Duodenal mucosa (tissue), 2 donors: ENCODE results near the gene FAM13A.

Experiments
- H3K27ac ChIP-seq: one replicate; pipeline ENCODE4 v1.7.0; 2013; ENCODE audit warnings: low read depth, low read length
- H3K27me3 ChIP-seq, 2 donors: one replicate each; pipeline ENCODE4 v1.7.0; 2013; ENCODE audit warnings: low read length in 2 of 2, control low read depth in 1 of 2; ENCODE audit not compliant: insufficient read depth in 2 of 2, control insufficient read depth in 1 of 2
- H3K36me3 ChIP-seq, 2 donors: one replicate each; pipeline ENCODE4 v1.7.0; 2013; ENCODE audit warnings: low read length in 2 of 2, control low read depth in 1 of 2; ENCODE audit not compliant: insufficient read depth in 2 of 2, control insufficient read depth in 1 of 2
- H3K4me1 ChIP-seq, 2 donors: one replicate each; pipeline ENCODE4 v1.7.0; 2013; ENCODE audit warnings: low read length in 2 of 2, control low read depth in 1 of 2; ENCODE audit not compliant: insufficient read depth in 2 of 2, control insufficient read depth in 1 of 2
- H3K4me3 ChIP-seq, 2 donors: one replicate each; pipeline ENCODE4 v1.7.0; 2013; ENCODE audit warnings: low read length in 2 of 2, low read depth in 1 of 2
- H3K9ac ChIP-seq, 2 donors: one replicate each; pipeline ENCODE4 v1.7.0; 2013; ENCODE audit warnings: low read length in 2 of 2, low read depth in 1 of 2
- H3K9me3 ChIP-seq, 2 donors: one replicate each; pipeline ENCODE4 v1.7.0; 2013; ENCODE audit warnings: low read length in 2 of 2, control low read depth in 1 of 2; ENCODE audit not compliant: control insufficient read depth in 1 of 2

Gene FAM13A

GRCh38 chr4:88799900-88800299 is 257.1 kb downstream of the FAM13A start:
- Histone ChIP-seq H3K4me3 (no peak overlapping the region), H3K9ac (no peak overlapping the region), H3K27me3 (no peaks in the 10 kb centered on the region), H3K4me1 (peaks cover 14 to 28% of the 10 kb centered on the region in 2 donors), H3K9me3 (no peaks in the 10 kb centered on the region), H3K36me3 (peaks cover 0 to 17% of the 10 kb centered on the region in 2 donors), H3K27ac (no peak overlapping the region)

DNA sequence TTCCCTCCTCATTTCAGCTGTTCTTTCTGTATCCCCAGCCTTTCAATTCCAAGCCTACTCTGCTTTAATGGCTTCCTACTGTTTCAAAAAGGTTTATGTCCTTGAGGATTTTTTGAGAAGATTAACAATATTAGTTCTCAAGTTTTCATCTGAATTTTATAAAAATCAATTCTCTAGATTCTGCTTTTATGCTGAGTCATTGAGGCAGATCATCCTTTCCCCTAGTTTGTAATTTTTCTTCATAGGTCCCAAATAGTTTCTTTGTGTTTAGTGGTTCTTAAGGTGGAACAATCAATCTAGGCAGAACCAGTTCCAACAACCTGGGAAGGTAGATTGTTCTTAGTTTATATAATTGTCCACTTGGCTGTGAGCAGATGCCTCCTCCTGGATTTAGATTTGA is 259.3 kb downstream of the FAM13A start:
- Histone ChIP-seq H3K4me1 (peaks cover 12 to 19% of the 10 kb centered on the region in 2 donors), H3K9ac (no peak overlapping the region), H3K36me3 (peaks cover 0 to 16% of the 10 kb centered on the region in 2 donors), H3K27me3 (no peaks in the 10 kb centered on the region), H3K9me3 (no peaks in the 10 kb centered on the region), H3K4me3 (no peak overlapping the region), H3K27ac (no peak overlapping the region)

GRCh38 chr4:88796545-88796944 is 260.4 kb downstream of the FAM13A start:
- H3K27me3 ChIP-seq, result no peaks in the 10 kb centered on the region
- H3K27ac ChIP-seq, result no peak overlapping the region
- no peak overlapping the region for H3K9ac ChIP-seq
- H3K9me3 ChIP-seq, result no peaks in the 10 kb centered on the region
- H3K36me3 ChIP-seq, result peaks cover 0 to 8% of the 10 kb centered on the region in 2 donors
- peaks cover under 1 to 7% of the 10 kb centered on the region in 2 donors for H3K4me1 ChIP-seq
- no peak overlapping the region for H3K4me3 ChIP-seq

GRCh38 chr4:88794952-88795351 is 262.0 kb downstream of the FAM13A start:
- Histone ChIP-seq H3K4me1 (no peaks in the 10 kb centered on the region), H3K27me3 (no peaks in the 10 kb centered on the region), H3K27ac (no peak overlapping the region), H3K9ac (no peak overlapping the region), H3K4me3 (no peak overlapping the region), H3K9me3 (no peaks in the 10 kb centered on the region), H3K36me3 (peaks cover 3 to 9% of the 10 kb centered on the region in 2 donors)

GRCh38 chr4:88794087-88794690 is 262.8 kb downstream of the FAM13A start:
- H3K4me3 ChIP-seq, result no peak overlapping the region
- H3K4me1 ChIP-seq, result no peaks in the 10 kb centered on the region
- no peak overlapping the region for H3K27ac ChIP-seq
- H3K9me3 ChIP-seq, result no peaks in the 10 kb centered on the region
- H3K9ac ChIP-seq, result no peak overlapping the region
- peaks cover 3 to 12% of the 10 kb centered on the region in 2 donors for H3K36me3 ChIP-seq
- no peaks in the 10 kb centered on the region for H3K27me3 ChIP-seq

DNA sequence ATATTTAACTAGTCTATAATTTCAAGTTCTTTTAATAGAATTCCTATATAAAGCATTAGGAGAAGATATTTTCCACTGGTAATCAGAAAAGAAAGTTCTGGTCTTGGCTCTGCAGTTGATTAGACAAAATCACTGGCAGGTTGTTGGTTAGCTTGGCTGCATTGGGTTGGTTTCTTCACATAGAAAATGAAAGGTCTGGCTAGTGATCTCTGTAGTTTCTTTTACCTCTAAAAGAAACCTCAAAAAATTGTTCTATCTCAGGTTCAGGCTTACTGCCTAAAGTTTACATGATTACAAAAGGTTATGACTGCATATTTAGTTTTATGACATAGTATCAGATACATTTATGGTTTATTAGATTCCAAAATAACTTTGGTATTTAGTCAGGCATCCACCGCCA is 263.5 kb downstream of the FAM13A start:
- no peaks in the 10 kb centered on the region for H3K9me3 ChIP-seq
- no peak overlapping the region for H3K9ac ChIP-seq
- H3K36me3 ChIP-seq, result peaks cover 3 to 11% of the 10 kb centered on the region in 2 donors
- H3K27me3 ChIP-seq, result no peaks in the 10 kb centered on the region
- H3K4me1 ChIP-seq, result no peaks in the 10 kb centered on the region
- H3K4me3 ChIP-seq, result no peak overlapping the region
- H3K27ac ChIP-seq, result no peak overlapping the region

- Histone ChIP-seq H3K36me3 (peaks cover 4 to 14% of the 10 kb centered on the region in 2 donors), H3K9me3 (no peaks in the 10 kb centered on the region), H3K27ac (no peak overlapping the region), H3K4me3 (no peak overlapping the region), H3K4me1 (no peaks in the 10 kb centered on the region), H3K27me3 (no peaks in the 10 kb centered on the region), H3K9ac (no peak overlapping the region)
Measured at GRCh38 chr4:88792821-88793220, 264.2 kb downstream of the FAM13A start.

DNA sequence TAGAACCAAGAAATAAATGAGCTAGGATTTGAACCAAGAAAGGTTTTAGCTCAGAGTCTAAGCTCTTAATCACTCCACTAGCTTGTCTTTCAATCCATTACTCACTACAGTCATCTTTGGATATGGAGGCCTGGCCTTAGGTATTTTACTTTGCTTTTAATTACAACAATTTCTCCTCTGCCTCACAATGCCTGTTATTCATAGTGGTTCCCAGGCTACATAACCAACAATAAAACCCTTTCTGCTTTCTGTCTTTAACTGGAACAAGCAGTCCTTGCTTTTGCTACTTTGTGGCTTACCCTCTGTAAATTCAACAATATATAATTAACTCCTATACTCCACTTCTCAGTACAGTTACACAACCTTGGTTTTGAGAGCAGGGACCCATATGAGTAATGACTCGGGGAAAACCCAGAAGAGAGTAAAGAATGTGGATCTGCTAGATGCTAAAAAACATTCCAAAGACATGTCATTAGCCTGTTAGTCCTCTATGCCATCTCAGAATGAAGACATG is 264.7 kb downstream of the FAM13A start:
- Histone ChIP-seq H3K9ac (no peak overlapping the region), H3K27me3 (no peaks in the 10 kb centered on the region), H3K9me3 (no peaks in the 10 kb centered on the region), H3K27ac (no peak overlapping the region), H3K4me1 (no peaks in the 10 kb centered on the region), H3K4me3 (no peak overlapping the region), H3K36me3 (peaks cover 9 to 19% of the 10 kb centered on the region in 2 donors)

- Histone ChIP-seq H3K27me3 (no peaks in the 10 kb centered on the region), H3K9ac (no peak overlapping the region), H3K4me3 (no peak overlapping the region), H3K36me3 (peaks cover 14 to 25% of the 10 kb centered on the region in 2 donors), H3K27ac (no peak overlapping the region), H3K9me3 (no peaks in the 10 kb centered on the region), H3K4me1 (no peaks in the 10 kb centered on the region)
Measured at GRCh38 chr4:88791274-88791673, 265.7 kb downstream of the FAM13A start.

GRCh38 chr4:88788895-88789294 is 268.1 kb downstream of the FAM13A start:
- Histone ChIP-seq H3K27ac (no peak overlapping the region), H3K4me3 (no peak overlapping the region), H3K4me1 (no peaks in the 10 kb centered on the region)

More at GRCh38 chr4:88788895-88789294, 268.1 kb downstream of the FAM13A start:
- Histone ChIP-seq H3K9ac (no peak overlapping the region), H3K9me3 (no peaks in the 10 kb centered on the region), H3K27me3 (no peaks in the 10 kb centered on the region), H3K36me3 (peaks cover 29 to 39% of the 10 kb centered on the region in 2 donors)
